GM13976 (cell line): ENCODE data around the gene TGM4.

Experiments used
- DNase-seq: peaks from one replicate; pipeline ENCODE4 v3.0.0; 2012; ENCODE audit warnings: low spot score
- in situ Hi-C: fragments of 300-500 bp; cut with MboI; formaldehyde crosslinking; loops from one replicate; pipeline ENCODE4 v1.12.0; 2022; ENCODE audit warnings: low sequenced_read_pairs, mixed read lengths, inconsistent platforms; ENCODE audit not compliant: unreplicated experiment
- TF ChIP-seq, protein P1 (sequence below): IDR thresholded peaks from 2 replicates; pipeline ENCODE4 v1.5.1; 2012; ENCODE audit warnings: borderline replicate concordance, mild to moderate bottlenecking; ENCODE audit not compliant: insufficient read depth; ENCODE audit errors: extremely low read depth, missing control alignments, control extremely low read depth

The TGM4 gene

DNA sequence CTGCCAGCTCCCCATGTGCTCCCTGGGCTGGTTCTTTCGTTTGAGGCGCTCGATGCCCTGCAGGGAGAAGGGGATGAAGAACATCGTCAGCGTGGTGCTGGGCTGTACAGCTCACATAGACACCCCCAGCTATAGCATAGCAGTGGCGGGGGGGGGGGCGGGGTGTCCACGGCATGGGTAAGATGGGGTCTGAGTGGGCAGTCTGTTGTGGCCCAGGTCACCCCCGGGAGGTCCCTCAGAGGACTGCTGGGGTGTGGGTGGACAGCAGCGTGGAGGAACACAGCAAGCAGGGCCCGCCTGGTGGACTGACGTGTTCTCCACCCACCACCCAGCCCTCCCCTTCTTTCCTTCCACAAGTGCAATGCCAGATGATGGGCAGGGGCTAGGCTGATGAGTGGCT, 43.7 kb downstream of the TGM4 start:
- TF ChIP-seq, protein P1, sequence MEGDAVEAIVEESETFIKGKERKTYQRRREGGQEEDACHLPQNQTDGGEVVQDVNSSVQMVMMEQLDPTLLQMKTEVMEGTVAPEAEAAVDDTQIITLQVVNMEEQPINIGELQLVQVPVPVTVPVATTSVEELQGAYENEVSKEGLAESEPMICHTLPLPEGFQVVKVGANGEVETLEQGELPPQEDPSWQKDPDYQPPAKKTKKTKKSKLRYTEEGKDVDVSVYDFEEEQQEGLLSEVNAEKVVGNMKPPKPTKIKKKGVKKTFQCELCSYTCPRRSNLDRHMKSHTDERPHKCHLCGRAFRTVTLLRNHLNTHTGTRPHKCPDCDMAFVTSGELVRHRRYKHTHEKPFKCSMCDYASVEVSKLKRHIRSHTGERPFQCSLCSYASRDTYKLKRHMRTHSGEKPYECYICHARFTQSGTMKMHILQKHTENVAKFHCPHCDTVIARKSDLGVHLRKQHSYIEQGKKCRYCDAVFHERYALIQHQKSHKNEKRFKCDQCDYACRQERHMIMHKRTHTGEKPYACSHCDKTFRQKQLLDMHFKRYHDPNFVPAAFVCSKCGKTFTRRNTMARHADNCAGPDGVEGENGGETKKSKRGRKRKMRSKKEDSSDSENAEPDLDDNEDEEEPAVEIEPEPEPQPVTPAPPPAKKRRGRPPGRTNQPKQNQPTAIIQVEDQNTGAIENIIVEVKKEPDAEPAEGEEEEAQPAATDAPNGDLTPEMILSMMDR, result no peak
- no peak for DNase-seq
- in situ Hi-C loops, result loop anchor here (10.0 to 25.0 kb wide), 2 partner anchors 383 to 606 kb away; no protein-coding TSS in a partner anchor

DNA sequence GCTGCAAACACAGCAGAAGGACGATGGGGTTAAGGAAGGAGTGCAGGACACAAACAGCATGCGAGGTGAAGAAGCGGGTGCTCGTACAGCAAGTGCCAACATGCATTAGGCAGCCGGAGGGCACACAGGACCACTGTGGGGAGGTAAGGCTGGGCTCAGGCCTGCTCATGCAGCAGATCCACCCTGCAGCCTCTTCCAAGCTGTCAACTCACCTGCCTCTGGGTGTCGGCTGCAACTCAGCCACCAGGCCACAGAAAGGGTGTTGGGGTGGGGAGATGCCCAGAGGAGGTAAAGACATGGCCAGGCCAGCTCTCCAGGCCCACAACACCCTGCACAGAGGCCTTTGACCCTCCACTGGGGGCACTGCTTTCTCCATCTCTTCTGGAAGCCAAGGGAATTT, 44.2 kb downstream of the TGM4 start:
- DNase-seq, result no peak
- in situ Hi-C loops, result loop anchor here (10.0 to 25.0 kb wide), 2 partner anchors 384 to 606 kb away; no protein-coding TSS in a partner anchor
- TF ChIP-seq, protein P1, result no peak

DNA sequence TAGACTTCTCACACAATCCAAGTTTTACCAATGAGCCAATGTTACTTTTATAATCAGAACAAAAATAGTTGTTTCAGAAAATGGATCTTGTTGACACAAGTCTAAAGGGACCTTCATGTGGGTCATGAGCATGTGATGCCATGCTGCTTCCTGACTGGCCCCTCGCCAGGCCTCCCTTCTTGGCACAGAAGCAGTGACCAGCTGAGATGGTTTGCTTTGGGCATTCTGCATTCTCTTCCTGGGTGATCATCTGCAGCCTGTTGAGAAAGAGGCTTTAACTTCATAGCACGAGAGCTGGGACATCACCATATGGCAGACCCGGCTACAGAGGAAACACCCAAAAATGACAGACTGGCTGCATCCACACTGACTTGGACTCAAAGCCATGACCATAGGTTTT, 45.7 kb downstream of the TGM4 start:
- no peak for DNase-seq
- TF ChIP-seq, protein P1, result no peak
- in situ Hi-C loops, result loop anchor here (25.0 kb wide), 1 partner anchor 608 kb away; no protein-coding TSS in a partner anchor

DNA sequence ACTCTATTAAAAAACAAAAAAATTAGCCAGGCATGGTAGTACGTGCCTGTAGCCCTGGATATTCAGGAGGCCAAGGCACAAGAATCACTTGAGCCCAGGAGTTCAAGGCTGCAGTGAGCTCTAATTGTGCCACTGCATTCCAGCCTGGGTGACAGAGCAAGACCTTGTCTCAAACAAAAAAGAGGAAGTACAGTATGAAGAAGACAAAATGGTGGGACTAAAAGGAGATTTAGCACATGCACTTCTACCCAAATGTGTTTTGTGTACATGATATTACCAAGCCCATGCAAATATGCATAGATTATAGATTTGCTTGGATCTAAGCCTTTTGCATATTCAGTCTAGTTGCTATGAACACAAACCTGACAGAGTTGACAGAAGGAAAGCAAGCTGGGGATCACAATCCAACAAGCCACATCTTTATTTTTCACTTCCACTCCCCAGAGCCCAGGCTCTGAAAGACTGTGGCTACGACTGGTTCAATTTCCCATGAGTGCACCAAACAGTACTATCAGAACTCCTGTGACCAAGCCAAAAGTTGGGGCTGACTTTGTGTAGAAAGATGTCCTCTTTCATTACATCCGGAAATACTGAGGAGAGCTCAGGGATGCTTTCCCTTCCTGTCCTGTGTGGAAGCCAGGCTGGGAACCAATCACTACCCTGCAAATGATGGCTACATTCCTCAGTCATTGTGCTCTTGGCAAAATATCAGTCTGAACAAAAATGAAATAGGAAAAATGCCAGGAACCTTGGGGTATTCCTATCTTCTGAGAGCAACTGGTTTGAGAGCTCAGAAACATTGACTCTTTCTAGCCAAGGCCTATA, 49.4 kb downstream of the TGM4 start:
- in situ Hi-C loops, result loop anchor here (25.0 kb wide), 1 partner anchor 612 kb away; no protein-coding TSS in a partner anchor
- DNase-seq, result no peak
- TF ChIP-seq, protein P1, result no peak

DNA sequence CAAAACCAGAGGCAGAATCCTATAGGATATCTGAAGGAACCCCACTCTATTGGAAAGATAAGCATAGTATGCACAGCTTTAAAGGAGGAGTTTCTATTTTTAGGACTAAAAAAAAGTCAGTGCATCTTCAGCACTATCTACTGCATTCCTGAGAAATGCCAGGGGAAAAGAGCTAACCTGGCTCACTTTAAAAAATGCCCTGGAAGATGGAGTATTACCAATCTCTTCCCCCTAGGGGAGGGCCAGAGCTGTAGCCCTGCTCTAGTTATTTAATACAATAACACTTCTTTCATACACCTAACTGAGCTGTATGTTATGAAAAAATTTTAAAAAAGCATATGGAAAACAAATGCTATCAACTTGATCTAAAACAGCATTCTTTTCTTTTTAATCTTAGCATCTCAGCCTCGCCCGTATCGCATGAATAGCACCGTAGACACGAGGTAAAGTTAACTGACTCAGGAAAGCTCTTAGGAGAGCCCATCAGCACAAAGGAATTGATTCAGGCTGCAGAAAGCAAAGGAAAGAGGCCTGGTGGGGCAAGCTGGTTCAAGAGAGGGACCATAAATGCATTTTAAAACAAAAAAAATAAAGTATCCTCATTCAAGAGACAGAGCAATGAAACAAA, 50.2 kb downstream of the TGM4 start:
- no peak for DNase-seq
- in situ Hi-C loops, result loop anchor here (25.0 kb wide), 1 partner anchor 612 kb away; no protein-coding TSS in a partner anchor
- TF ChIP-seq, protein P1, result no peak

DNA sequence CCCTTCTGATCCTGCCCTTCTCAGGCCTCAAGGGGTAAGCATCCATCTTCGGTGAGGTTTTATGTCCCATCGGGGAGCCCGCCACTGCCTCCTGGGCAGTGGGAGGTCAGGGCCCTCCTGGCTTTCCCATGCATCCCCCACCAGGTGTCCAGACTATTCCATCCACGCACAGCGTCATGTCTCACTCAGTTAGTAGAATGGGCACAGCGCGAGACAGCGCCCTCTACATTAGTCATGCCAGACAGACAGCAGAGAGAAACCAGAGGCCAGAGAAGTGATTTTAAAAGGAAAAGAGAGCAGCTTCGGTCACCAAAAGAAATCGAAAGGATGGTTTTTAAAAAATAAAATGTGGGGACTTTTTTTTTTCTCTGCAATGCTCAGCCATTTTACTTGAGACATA, 51.8 kb downstream of the TGM4 start:
- no peak for DNase-seq
- TF ChIP-seq, protein P1, result no peak
- in situ Hi-C loops, result no loop called here
